ENCODE results near the gene PAN3. TPM values are rescaled to one million over a fixed set of nuclear protein-coding genes. Genes with fewer than 3 reads are reported as not detected.

The PAN3 gene
- total and polyA plus RNA-seq, 4 experiments from 2014 or later, result 2.8 to 66.7 (median 36.4) TPM

DNA sequence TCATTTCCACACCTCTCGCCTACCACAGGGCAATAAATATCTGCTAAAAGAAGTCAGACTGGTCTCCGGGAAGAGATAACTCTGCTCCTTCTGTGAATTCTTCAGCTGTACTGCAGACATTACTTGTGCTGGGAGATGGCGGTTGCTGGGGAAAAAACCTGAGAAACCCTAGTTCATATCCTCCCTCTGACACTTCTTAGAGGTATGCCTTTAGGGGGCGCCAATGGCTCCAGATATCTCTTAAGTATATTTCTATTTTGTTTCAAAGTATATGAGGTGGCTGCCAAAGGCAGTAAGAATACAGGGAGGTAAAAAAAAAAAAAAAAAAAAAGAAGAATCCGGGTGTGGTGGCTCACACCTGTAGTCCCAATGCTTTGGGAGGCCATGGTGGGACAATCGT is 175.2 kb downstream of the PAN3 start:
- Mint-ChIP-seq H3K27ac (no peak overlapping the region), H3K4me3 (no peak overlapping the region), H3K9me3 (no peaks in the 10 kb centered on the region), H3K27me3 (peaks cover 0 to 1% of the 10 kb centered on the region in 2 donors), H3K4me1 (no peaks in the 10 kb centered on the region), H3K36me3 (no peaks in the 10 kb centered on the region)
- Histone ChIP-seq H3K27ac (ENCODE audit: low read depth, low read length) (no peak overlapping the region), H3K9me3 (ENCODE audit: control insufficient read depth in 1 of 2, low read length in 2 of 2) (no peaks in the 10 kb centered on the region), H3K4me1 (ENCODE audit: insufficient read depth, low read length) (no peaks in the 10 kb centered on the region), H3K36me3 (ENCODE audit: insufficient read depth, low read length) (no peaks in the 10 kb centered on the region), H3K4me3 (ENCODE audit: low read length in 2 of 2) (no peak overlapping the region), H3K27me3 (ENCODE audit: insufficient read depth, low read length) (no peaks in the 10 kb centered on the region)
- intact Hi-C loops (cut with micrococcal nuclease), result no loop called here
- POLR2A ChIA-PET (ENCODE audit: partially characterized antibody), result no interaction called here
- CTCF ChIA-PET (ENCODE audit: partially characterized antibody), result interaction anchor here (2.6 kb wide), 1 partner anchor 11 kb away, joined by 16 read pairs; no protein-coding TSS in a partner anchor
- DNase-seq, result no peak

DNA sequence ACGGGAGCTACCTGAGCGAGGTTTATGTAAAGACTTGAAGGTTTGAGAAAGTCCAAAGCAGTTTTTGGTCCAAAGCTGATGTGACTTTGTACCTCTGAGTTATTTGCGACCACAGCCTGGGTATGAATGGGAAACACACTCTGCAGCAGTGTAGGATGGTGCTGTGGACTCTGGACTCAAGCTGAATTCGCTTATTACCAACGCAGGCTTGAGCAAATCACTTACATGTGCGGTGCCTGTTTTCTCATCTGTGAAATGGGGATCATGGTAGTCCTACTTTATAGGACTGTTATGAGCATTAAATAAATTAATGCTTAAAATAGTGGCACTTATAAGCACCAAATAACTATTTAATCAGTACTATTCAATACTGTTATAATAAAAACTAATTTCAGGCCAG is 176.5 kb downstream of the PAN3 start:
- Histone ChIP-seq H3K9me3 (ENCODE audit: control insufficient read depth in 1 of 2, low read length in 2 of 2) (no peaks in the 10 kb centered on the region), H3K36me3 (ENCODE audit: insufficient read depth, low read length) (no peaks in the 10 kb centered on the region), H3K4me1 (ENCODE audit: insufficient read depth, low read length) (no peaks in the 10 kb centered on the region), H3K27ac (ENCODE audit: low read depth, low read length) (no peak overlapping the region), H3K27me3 (ENCODE audit: insufficient read depth, low read length) (no peaks in the 10 kb centered on the region), H3K4me3 (ENCODE audit: low read length in 2 of 2) (no peak overlapping the region)
- no peaks in the 10 kb centered on the region for H3K9me3 Mint-ChIP-seq
- intact Hi-C loops (cut with micrococcal nuclease), result no loop called here
- ChIA-PET CTCF (ENCODE audit: partially characterized antibody) (interaction anchor here (1.4 to 2.6 kb wide), 2 partner anchors 9 to 15 kb away, joined by 3 to 16 read pairs; no protein-coding TSS in a partner anchor), POLR2A (ENCODE audit: partially characterized antibody) (no interaction called here)
- H3K4me1 Mint-ChIP-seq, result no peaks in the 10 kb centered on the region
- no peak for DNase-seq
- H3K4me3 Mint-ChIP-seq, result no peak overlapping the region
- no peaks in the 10 kb centered on the region for H3K36me3 Mint-ChIP-seq
- peaks cover 0 to 1% of the 10 kb centered on the region in 2 donors for H3K27me3 Mint-ChIP-seq
- H3K27ac Mint-ChIP-seq, result no peak overlapping the region

DNA sequence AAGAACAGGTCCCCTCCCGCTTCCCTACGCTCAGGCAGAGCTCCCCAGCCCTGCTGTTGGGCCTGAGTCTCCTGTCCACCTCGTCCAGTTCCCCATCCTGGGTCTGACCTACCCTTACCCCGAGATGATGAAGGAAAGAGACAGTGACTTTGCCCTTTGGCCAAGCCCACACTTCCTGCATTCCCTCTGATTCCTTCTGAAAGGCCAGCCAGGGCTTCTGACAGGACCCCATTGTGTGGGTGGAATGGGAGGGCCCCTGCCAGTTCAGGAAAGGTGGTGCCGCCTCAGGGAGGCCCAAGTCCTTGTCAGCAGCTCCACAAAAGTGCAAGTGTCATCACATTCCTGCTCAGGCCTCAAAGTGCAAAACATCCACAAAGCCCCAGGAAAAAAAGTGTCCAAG is 177.8 kb downstream of the PAN3 start:
- H3K27me3 Mint-ChIP-seq, result no peaks in the 10 kb centered on the region

DNA sequence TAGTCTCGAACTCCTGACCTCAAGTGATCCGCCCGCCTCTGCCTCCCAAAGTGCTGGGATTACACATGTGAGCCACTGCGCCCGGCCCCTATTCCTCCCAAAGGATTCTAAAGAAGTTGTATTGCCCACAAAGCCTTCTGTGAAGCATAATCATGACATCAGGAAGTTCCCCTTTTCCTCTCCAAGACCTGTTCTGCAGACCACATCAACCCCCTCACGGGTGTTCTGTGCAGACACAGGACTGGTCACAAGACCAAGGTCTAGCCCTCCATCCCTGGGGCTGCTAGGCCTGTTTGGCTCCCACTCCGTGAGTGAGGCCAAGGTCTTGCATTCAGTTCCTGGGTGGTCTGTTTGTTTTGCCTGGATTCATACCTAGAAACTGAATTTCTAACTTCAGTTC is 178.5 kb downstream of the PAN3 start:
- Mint-ChIP-seq H3K4me1 (no peaks in the 10 kb centered on the region), H3K27me3 (no peaks in the 10 kb centered on the region), H3K9me3 (no peaks in the 10 kb centered on the region), H3K36me3 (no peaks in the 10 kb centered on the region), H3K27ac (no peak overlapping the region), H3K4me3 (no peak overlapping the region)
- Histone ChIP-seq H3K27me3 (ENCODE audit: insufficient read depth, low read length) (no peaks in the 10 kb centered on the region), H3K9me3 (ENCODE audit: control insufficient read depth in 1 of 2, low read length in 2 of 2) (no peaks in the 10 kb centered on the region), H3K4me3 (ENCODE audit: low read length in 2 of 2) (no peak overlapping the region), H3K36me3 (ENCODE audit: insufficient read depth, low read length) (no peaks in the 10 kb centered on the region), H3K4me1 (ENCODE audit: insufficient read depth, low read length) (no peaks in the 10 kb centered on the region), H3K27ac (ENCODE audit: low read depth, low read length) (no peak overlapping the region)
- ChIA-PET POLR2A (ENCODE audit: partially characterized antibody) (no interaction called here), CTCF (ENCODE audit: partially characterized antibody) (interaction anchor here (0.7 kb wide), 1 partner anchor 109 kb away, joined by 3 read pairs; no protein-coding TSS in a partner anchor)
- DNase-seq, result no peak
- intact Hi-C loops (cut with micrococcal nuclease), result no loop called here

More for the DNA sequence above, 177.8 kb downstream of the PAN3 start:
- Mint-ChIP-seq H3K36me3 (no peaks in the 10 kb centered on the region), H3K9me3 (no peaks in the 10 kb centered on the region), H3K4me1 (no peaks in the 10 kb centered on the region), H3K4me3 (no peak overlapping the region), H3K27ac (no peak overlapping the region)
- no peak overlapping the region for H3K27ac ChIP-seq (ENCODE audit: low read depth, low read length)
- intact Hi-C loops (cut with micrococcal nuclease), result no loop called here
- H3K9me3 ChIP-seq (ENCODE audit: control insufficient read depth in 1 of 2, low read length in 2 of 2), result no peaks in the 10 kb centered on the region
- ChIA-PET CTCF (ENCODE audit: partially characterized antibody) (interaction anchor here (0.7 to 2.6 kb wide), 2 partner anchors 8 to 387 kb away, joined by 3 to 16 read pairs; no protein-coding TSS in a partner anchor), POLR2A (ENCODE audit: partially characterized antibody) (no interaction called here)
- no peaks in the 10 kb centered on the region for H3K4me1 ChIP-seq (ENCODE audit: insufficient read depth, low read length)
- no peaks in the 10 kb centered on the region for H3K27me3 ChIP-seq (ENCODE audit: insufficient read depth, low read length)
- no peaks in the 10 kb centered on the region for H3K36me3 ChIP-seq (ENCODE audit: insufficient read depth, low read length)
- H3K4me3 ChIP-seq (ENCODE audit: low read length in 2 of 2), result no peak overlapping the region
- DNase-seq, result no peak

GRCh38 chr13:28318496-28318895 is 180.2 kb downstream of the PAN3 start:
- no peaks in the 10 kb centered on the region for H3K27me3 Mint-ChIP-seq
- H3K27me3 ChIP-seq (ENCODE audit: insufficient read depth, low read length), result no peaks in the 10 kb centered on the region
- CTCF ChIA-PET (ENCODE audit: partially characterized antibody), result no interaction called here
- no peaks in the 10 kb centered on the region for H3K36me3 ChIP-seq (ENCODE audit: insufficient read depth, low read length)
- POLR2A ChIA-PET (ENCODE audit: partially characterized antibody), result no interaction called here
- H3K4me3 Mint-ChIP-seq, result no peak overlapping the region
- H3K36me3 Mint-ChIP-seq, result no peaks in the 10 kb centered on the region
- no peaks in the 10 kb centered on the region for H3K9me3 ChIP-seq (ENCODE audit: control insufficient read depth in 1 of 2, low read length in 2 of 2)
- no peak overlapping the region for H3K27ac Mint-ChIP-seq
- H3K4me3 ChIP-seq (ENCODE audit: low read length in 2 of 2), result no peak overlapping the region
- no peaks in the 10 kb centered on the region for H3K4me1 Mint-ChIP-seq
- H3K9me3 Mint-ChIP-seq, result no peaks in the 10 kb centered on the region
- intact Hi-C loops (cut with micrococcal nuclease), result no loop called here
- H3K4me1 ChIP-seq (ENCODE audit: insufficient read depth, low read length), result no peaks in the 10 kb centered on the region
- no peak overlapping the region for H3K27ac ChIP-seq (ENCODE audit: low read depth, low read length)
- no peak for DNase-seq

GRCh38 chr13:28319528-28319927 is 181.2 kb downstream of the PAN3 start:
- Mint-ChIP-seq H3K9me3 (no peaks in the 10 kb centered on the region), H3K36me3 (no peaks in the 10 kb centered on the region), H3K27ac (peak overlapping the region in 1 of 7 donors; percentile 64), H3K4me1 (no peaks in the 10 kb centered on the region), H3K27me3 (no peaks in the 10 kb centered on the region), H3K4me3 (no peak overlapping the region)
- DNase-seq, result no peak
- POLR2A ChIA-PET (ENCODE audit: partially characterized antibody), result no interaction called here
- no peaks in the 10 kb centered on the region for H3K36me3 ChIP-seq (ENCODE audit: insufficient read depth, low read length)
- CTCF ChIA-PET (ENCODE audit: partially characterized antibody), result interaction anchor here (1.4 kb wide), 1 partner anchor 477 kb away, joined by 6 read pairs; no protein-coding TSS in a partner anchor
- no peaks in the 10 kb centered on the region for H3K4me1 ChIP-seq (ENCODE audit: insufficient read depth, low read length)
- no peaks in the 10 kb centered on the region for H3K9me3 ChIP-seq (ENCODE audit: control insufficient read depth in 1 of 2, low read length in 2 of 2)
- intact Hi-C loops (cut with micrococcal nuclease), result no loop called here
- no peaks in the 10 kb centered on the region for H3K27me3 ChIP-seq (ENCODE audit: insufficient read depth, low read length)
- no peak overlapping the region for H3K27ac ChIP-seq (ENCODE audit: low read depth, low read length)
- H3K4me3 ChIP-seq (ENCODE audit: low read length in 2 of 2), result no peak overlapping the region

- H3K4me1 ChIP-seq (ENCODE audit: insufficient read depth, low read length), result no peaks in the 10 kb centered on the region
- POLR2A ChIA-PET (ENCODE audit: partially characterized antibody), result no interaction called here
- H3K36me3 Mint-ChIP-seq, result no peaks in the 10 kb centered on the region
- no peak overlapping the region for H3K4me3 Mint-ChIP-seq
- H3K4me3 ChIP-seq (ENCODE audit: low read length in 2 of 2), result no peak overlapping the region
- peak overlapping the region in 1 of 7 donors; percentile 64 for H3K27ac Mint-ChIP-seq
- no peaks in the 10 kb centered on the region for H3K27me3 ChIP-seq (ENCODE audit: insufficient read depth, low read length)
- intact Hi-C loops (cut with micrococcal nuclease), result loop anchor here (10.0 kb wide), 1 partner anchor 1045 kb away; no protein-coding TSS in a partner anchor
- H3K27me3 Mint-ChIP-seq, result no peaks in the 10 kb centered on the region
- CTCF ChIA-PET (ENCODE audit: partially characterized antibody), result interaction anchor here (0.8 to 1.4 kb wide), 2 partner anchors 316 to 476 kb away, joined by 3 to 6 read pairs; no protein-coding TSS in a partner anchor
- no peaks in the 10 kb centered on the region for H3K9me3 Mint-ChIP-seq
- H3K36me3 ChIP-seq (ENCODE audit: insufficient read depth, low read length), result no peaks in the 10 kb centered on the region
- no peak overlapping the region for H3K27ac ChIP-seq (ENCODE audit: low read depth, low read length)
- no peaks in the 10 kb centered on the region for H3K4me1 Mint-ChIP-seq
- no peak for DNase-seq
- H3K9me3 ChIP-seq (ENCODE audit: control insufficient read depth in 1 of 2, low read length in 2 of 2), result no peaks in the 10 kb centered on the region
Observed at GRCh38 chr13:28320209-28320608, 181.9 kb downstream of the PAN3 start.
